Measurements from ENCODE around the gene SLC23A3.
"Not testable (repeated sequence)": the region's sequence is repeated elsewhere in the genome, so short reads cannot be mapped to it uniquely, and the experiment has no call there.

The SLC23A3 gene

DNA sequence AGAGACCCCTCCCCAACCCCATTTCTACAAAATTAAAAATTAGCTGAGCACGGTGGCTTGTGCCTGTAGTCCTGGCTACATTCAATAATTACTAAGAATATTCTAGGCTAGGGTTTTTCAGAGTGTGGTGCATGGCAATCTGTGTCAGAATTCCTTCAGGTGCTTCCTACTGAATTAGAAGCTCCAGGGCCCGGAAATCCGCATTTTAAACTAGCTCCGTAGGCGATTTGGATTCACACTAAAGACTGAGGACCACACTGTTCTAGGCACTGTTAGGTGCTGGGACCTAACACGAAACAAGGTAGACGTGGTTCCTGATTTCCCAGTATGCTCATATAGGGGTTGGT, 36.1 kb upstream of the SLC23A3 start:
- Histone ChIP-seq H3K9ac (ENCODE audit: low read length) (peak overlapping the region; percentile 78), H3K9me2 (replicated peaks; ENCODE audit: insufficient read depth, low read length) (no peaks in the 10 kb centered on the region), H3K27me3 (replicated peaks; ENCODE audit: insufficient read depth, low read length) (no peaks in the 10 kb centered on the region), H3K9me3 (replicated peaks; ENCODE audit: insufficient read depth, low read length) (no peaks in the 10 kb centered on the region), H3K27ac (ENCODE audit: low read length) (peak overlapping the region; percentile 79; the same call in 1 of the 2 replicates), H3K36me3 (replicated peaks; ENCODE audit: insufficient read depth, low read length) (no peaks in the 10 kb centered on the region), H3F3A (ENCODE audit: insufficient read depth, low read length) (peaks cover 13% of the 10 kb centered on the region), H4K20me1 (ENCODE audit: insufficient read depth, low read length) (no peaks in the 10 kb centered on the region), H3K4me3 (ENCODE audit: low read length) (peak overlapping the region; percentile 84), H3K79me2 (ENCODE audit: low read length) (peaks cover 12% of the 10 kb centered on the region; the same call in 1 of the 2 replicates), H2AFZ (ENCODE audit: low read length) (peak overlapping the region; percentile 52), H3K4me2 (ENCODE audit: low read depth, low read length) (peak overlapping the region; percentile 70), H3K4me1 (ENCODE audit: low read length) (peaks cover 10% of the 10 kb centered on the region; the same call in 1 of the 2 replicates)
- no peak for TF ChIP-seq EZH2phosphoT487 (IDR thresholded peaks at IDR 0.05; ENCODE audit: low read length)
- TF ChIP-seq, protein P1, sequence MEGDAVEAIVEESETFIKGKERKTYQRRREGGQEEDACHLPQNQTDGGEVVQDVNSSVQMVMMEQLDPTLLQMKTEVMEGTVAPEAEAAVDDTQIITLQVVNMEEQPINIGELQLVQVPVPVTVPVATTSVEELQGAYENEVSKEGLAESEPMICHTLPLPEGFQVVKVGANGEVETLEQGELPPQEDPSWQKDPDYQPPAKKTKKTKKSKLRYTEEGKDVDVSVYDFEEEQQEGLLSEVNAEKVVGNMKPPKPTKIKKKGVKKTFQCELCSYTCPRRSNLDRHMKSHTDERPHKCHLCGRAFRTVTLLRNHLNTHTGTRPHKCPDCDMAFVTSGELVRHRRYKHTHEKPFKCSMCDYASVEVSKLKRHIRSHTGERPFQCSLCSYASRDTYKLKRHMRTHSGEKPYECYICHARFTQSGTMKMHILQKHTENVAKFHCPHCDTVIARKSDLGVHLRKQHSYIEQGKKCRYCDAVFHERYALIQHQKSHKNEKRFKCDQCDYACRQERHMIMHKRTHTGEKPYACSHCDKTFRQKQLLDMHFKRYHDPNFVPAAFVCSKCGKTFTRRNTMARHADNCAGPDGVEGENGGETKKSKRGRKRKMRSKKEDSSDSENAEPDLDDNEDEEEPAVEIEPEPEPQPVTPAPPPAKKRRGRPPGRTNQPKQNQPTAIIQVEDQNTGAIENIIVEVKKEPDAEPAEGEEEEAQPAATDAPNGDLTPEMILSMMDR (IDR thresholded peaks at IDR 0.05; ENCODE audit: low read length): no peak
- no peak for TF ChIP-seq EZH2 (optimal IDR thresholded peaks at IDR 0.05; ENCODE audit: low read depth, low read length)
- DNase-seq: no peak

DNA sequence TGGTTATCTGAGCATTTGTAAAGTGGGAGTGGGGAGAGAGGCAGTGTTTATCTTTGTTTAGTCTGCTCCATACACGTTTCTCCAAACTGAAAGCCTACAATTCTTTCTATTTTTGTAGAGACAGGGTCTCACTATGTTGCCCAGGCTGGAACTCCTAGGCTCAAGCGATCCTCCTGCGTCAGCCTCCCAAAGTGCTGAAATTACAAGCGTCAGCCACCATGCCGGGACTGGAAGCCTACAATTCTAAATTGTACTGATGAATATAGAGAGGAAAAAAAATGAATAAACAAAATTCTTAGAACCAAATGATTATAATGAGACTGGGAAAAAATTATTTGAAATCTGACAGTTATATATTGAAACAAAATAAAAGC, 35.3 kb upstream of the SLC23A3 start:
- H3K9me3 ChIP-seq (replicated peaks; ENCODE audit: insufficient read depth, low read length): no peaks in the 10 kb centered on the region
- no peak overlapping the region for H3K27ac ChIP-seq (ENCODE audit: low read length)
- H3K36me3 ChIP-seq (replicated peaks; ENCODE audit: insufficient read depth, low read length): no peaks in the 10 kb centered on the region
- no peak overlapping the region for H3K9ac ChIP-seq (ENCODE audit: low read length)
- peaks cover 10% of the 10 kb centered on the region; the same call in 1 of the 2 replicates for H3K4me1 ChIP-seq (ENCODE audit: low read length)
- no peak overlapping the region for H2AFZ ChIP-seq (ENCODE audit: low read length)
- no peak for TF ChIP-seq EZH2 (optimal IDR thresholded peaks at IDR 0.05; ENCODE audit: low read depth, low read length)
- TF ChIP-seq, protein P1 (IDR thresholded peaks at IDR 0.05; ENCODE audit: low read length): no peak
- DNase-seq: no peak
- H4K20me1 ChIP-seq (ENCODE audit: insufficient read depth, low read length): no peaks in the 10 kb centered on the region
- H3F3A ChIP-seq (ENCODE audit: insufficient read depth, low read length): peaks cover 13% of the 10 kb centered on the region
- H3K4me2 ChIP-seq (ENCODE audit: low read depth, low read length): no peak overlapping the region
- H3K27me3 ChIP-seq (replicated peaks; ENCODE audit: insufficient read depth, low read length): no peaks in the 10 kb centered on the region
- no peaks in the 10 kb centered on the region for H3K9me2 ChIP-seq (replicated peaks; ENCODE audit: insufficient read depth, low read length)
- H3K4me3 ChIP-seq (ENCODE audit: low read length): no peak overlapping the region
- peaks cover 12% of the 10 kb centered on the region; the same call in 1 of the 2 replicates for H3K79me2 ChIP-seq (ENCODE audit: low read length)

DNA sequence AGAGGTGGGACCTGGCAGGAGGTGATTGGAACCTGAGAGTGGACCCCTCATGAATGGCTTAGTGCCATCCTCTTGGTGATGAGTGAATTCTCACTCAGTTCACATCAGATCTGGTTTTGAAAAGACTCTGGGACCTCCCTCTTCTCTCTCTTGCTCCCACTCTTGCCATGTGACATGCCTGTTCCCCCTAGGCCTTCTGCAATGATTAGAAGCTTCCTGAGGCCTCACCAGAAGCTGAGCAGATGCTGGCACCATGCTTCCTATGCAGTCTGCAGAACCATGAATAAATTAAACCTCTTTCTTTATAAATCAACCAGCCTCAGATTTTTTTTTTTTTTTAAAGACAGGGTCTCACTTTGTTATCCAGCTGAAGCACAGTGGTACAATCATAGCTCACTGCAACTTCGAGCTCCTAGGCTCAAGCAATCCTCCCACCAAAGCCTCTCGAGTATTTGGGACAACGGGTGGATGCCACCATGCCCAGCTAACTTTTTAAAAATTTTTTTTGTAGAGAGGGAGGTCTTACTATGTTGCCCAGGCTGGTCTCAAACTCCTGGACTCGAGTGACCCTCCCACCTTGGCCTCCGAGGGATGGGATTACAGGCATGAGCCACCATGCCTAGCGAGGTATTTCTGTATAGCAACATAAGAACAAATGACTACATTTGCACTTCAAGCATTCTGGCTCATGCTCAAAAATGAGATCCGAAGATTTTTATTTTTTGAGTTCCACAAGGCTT, 34.8 kb upstream of the SLC23A3 start:
- H3K79me2 ChIP-seq (ENCODE audit: low read length): peaks cover 12% of the 10 kb centered on the region; the same call in 1 of the 2 replicates

DNA sequence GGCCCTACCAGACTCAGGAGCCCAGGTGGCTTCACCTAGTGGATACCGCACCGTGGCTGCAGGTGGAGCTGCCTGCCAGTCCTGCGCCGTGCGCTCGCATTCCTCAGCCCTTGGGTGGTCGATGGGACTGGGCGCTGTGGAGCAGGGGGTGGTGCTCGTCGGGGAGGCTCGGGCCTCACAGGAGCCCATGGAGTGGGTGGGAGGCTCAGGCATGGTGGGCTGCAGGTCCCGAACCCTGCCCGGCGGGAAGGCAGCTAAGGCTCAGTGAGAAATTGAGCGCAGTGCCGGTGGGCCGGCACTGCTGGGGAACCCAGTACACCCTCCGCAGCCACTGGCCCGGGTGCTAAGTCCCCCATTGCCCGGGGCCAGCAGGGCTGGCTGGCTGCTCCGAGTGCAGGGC, 31.5 kb upstream of the SLC23A3 start:
- not testable (repeated sequence) for H3K79me2 ChIP-seq (ENCODE audit: low read length); H3K36me3 ChIP-seq (replicated peaks; ENCODE audit: insufficient read depth, low read length); H3K9me3 ChIP-seq (replicated peaks; ENCODE audit: insufficient read depth, low read length); H3K4me2 ChIP-seq (ENCODE audit: low read depth, low read length); H3K27ac ChIP-seq (ENCODE audit: low read length); DNase-seq; H3K9ac ChIP-seq (ENCODE audit: low read length); H2AFZ ChIP-seq (ENCODE audit: low read length); H3K9me2 ChIP-seq (replicated peaks; ENCODE audit: insufficient read depth, low read length); H3K4me3 ChIP-seq (ENCODE audit: low read length); H4K20me1 ChIP-seq (ENCODE audit: insufficient read depth, low read length); H3F3A ChIP-seq (ENCODE audit: insufficient read depth, low read length); H3K27me3 ChIP-seq (replicated peaks; ENCODE audit: insufficient read depth, low read length); H3K4me1 ChIP-seq (ENCODE audit: low read length)

More for the DNA sequence above, 34.8 kb upstream of the SLC23A3 start:
- peaks cover 10% of the 10 kb centered on the region; the same call in 1 of the 2 replicates for H3K4me1 ChIP-seq (ENCODE audit: low read length)
- no peaks in the 10 kb centered on the region for H3K9me3 ChIP-seq (replicated peaks; ENCODE audit: insufficient read depth, low read length)
- no peak overlapping the region for H3K4me3 ChIP-seq (ENCODE audit: low read length)
- no peaks in the 10 kb centered on the region for H3K36me3 ChIP-seq (replicated peaks; ENCODE audit: insufficient read depth, low read length)
- no peaks in the 10 kb centered on the region for H3K9me2 ChIP-seq (replicated peaks; ENCODE audit: insufficient read depth, low read length)
- no peak for DNase-seq
- TF ChIP-seq EZH2phosphoT487 (IDR thresholded peaks at IDR 0.05; ENCODE audit: low read length) (no peak), EZH2 (optimal IDR thresholded peaks at IDR 0.05; ENCODE audit: low read depth, low read length) (no peak)
- TF ChIP-seq, protein P1 (IDR thresholded peaks at IDR 0.05; ENCODE audit: low read length): no peak
- no peak overlapping the region for H3K9ac ChIP-seq (ENCODE audit: low read length)
- peaks cover 13% of the 10 kb centered on the region for H3F3A ChIP-seq (ENCODE audit: insufficient read depth, low read length)
- no peak overlapping the region for H3K4me2 ChIP-seq (ENCODE audit: low read depth, low read length)
- H4K20me1 ChIP-seq (ENCODE audit: insufficient read depth, low read length): no peaks in the 10 kb centered on the region
- no peaks in the 10 kb centered on the region for H3K27me3 ChIP-seq (replicated peaks; ENCODE audit: insufficient read depth, low read length)
- no peak overlapping the region for H3K27ac ChIP-seq (ENCODE audit: low read length)
- no peak overlapping the region for H2AFZ ChIP-seq (ENCODE audit: low read length)

DNA sequence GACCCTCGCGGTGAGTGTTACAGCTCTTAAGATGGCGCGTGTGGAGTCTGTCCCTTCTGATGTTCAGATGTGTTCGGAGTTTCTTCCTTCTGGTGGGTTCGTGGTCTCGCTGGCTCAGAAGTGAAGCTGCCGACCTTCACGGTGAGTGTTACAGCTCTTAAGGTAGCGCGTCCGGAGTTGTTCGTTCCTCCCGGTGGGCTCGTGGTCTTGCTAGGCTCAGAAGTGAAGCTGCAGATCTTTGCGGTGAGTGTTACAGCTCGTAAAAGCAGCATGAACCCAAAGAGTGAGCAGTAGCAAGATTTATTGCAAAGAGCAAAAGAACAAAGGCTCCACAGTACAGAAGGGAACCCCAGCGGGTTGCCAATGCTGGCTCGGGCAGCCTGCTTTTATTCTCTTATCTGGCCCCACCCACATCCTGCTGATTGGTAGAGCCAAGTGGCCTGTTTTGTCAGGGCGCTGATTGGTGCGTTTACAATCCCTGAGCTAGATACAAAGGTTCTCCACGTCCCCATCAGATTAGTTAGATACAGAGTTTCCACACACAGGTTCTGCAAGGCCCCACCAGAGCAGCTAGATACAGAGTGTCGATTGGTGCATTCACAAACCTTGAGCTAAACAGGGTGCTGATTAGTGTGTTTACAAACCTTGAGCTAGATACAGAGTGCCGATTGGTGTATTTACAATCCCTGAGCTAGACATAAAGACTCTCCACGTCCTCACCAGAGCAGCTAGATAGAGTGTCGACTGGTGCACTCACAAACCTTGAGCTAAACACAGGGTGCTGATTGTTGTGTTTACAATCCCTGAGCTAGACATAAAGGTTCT, 30.9 kb upstream of the SLC23A3 start:
- not testable (repeated sequence) for H3K36me3 ChIP-seq (replicated peaks; ENCODE audit: insufficient read depth, low read length); H3K27me3 ChIP-seq (replicated peaks; ENCODE audit: insufficient read depth, low read length); H3K9ac ChIP-seq (ENCODE audit: low read length); H3K9me3 ChIP-seq (replicated peaks; ENCODE audit: insufficient read depth, low read length); H3K4me3 ChIP-seq (ENCODE audit: low read length); H3K4me1 ChIP-seq (ENCODE audit: low read length); H3K9me2 ChIP-seq (replicated peaks; ENCODE audit: insufficient read depth, low read length); H3F3A ChIP-seq (ENCODE audit: insufficient read depth, low read length); H3K27ac ChIP-seq (ENCODE audit: low read length); H4K20me1 ChIP-seq (ENCODE audit: insufficient read depth, low read length); H2AFZ ChIP-seq (ENCODE audit: low read length); DNase-seq; H3K4me2 ChIP-seq (ENCODE audit: low read depth, low read length); H3K79me2 ChIP-seq (ENCODE audit: low read length)
